ENCODE measurements around the gene ARID4A. TPM values are rescaled to one million over a fixed set of nuclear protein-coding genes. Genes with fewer than 3 reads are reported as not detected.

Gene ARID4A
- total and polyA plus RNA-seq, 10 donors, result 7.3 to 55.0 (median 41.7) TPM

GRCh38 chr14:58307597-58308316, 9.4 kb downstream of the ARID4A start:
- TF ChIP-seq CTCF (IDR thresholded peaks at IDR 0.05 in 8 of 11, conservative IDR thresholded peaks at IDR 0.05 in 3 of 11) (no peak), POLR2AphosphoS5 (IDR thresholded peaks at IDR 0.05) (no peak), POLR2A (IDR thresholded peaks at IDR 0.05) (no peak)
- no peak for DNase-seq
- 93 to 97% (median 96%) methylated on average over 8 of the region's 8 CpGs for WGBS, 5 donors
- intact Hi-C loops (cut with DNase I; ENCODE audit: low total_unique reads), result no loop called here
- H3K36me3 ChIP-seq, result peaks cover 0 to 92% (median 48%) of the 10 kb centered on the region in 6 donors
- no peaks in the 10 kb centered on the region for H3K9me3 ChIP-seq
- H3K4me1 ChIP-seq, result peaks cover 0 to 49% (median 4%) of the 10 kb centered on the region in 6 donors
- no peak overlapping the region for H3K27ac ChIP-seq
- H3K4me3 ChIP-seq, result no peak overlapping the region
- H3K27me3 ChIP-seq (replicated peaks in 1 of 7), result no peaks in the 10 kb centered on the region

GRCh38 chr14:58309086-58309485, 10.7 kb downstream of the ARID4A start:
- Histone ChIP-seq H3K27me3 (replicated peaks in 1 of 7) (no peaks in the 10 kb centered on the region), H3K4me3 (no peak overlapping the region), H3K27ac (no peak overlapping the region), H3K9me3 (no peaks in the 10 kb centered on the region), H3K36me3 (peaks cover 0 to 92% (median 44%) of the 10 kb centered on the region in 6 donors), H3K4me1 (peaks cover 0 to 36% (median 1%) of the 10 kb centered on the region in 6 donors)
- TF ChIP-seq CTCF (IDR thresholded peaks at IDR 0.05 in 8 of 11, conservative IDR thresholded peaks at IDR 0.05 in 3 of 11) (no peak), POLR2AphosphoS5 (IDR thresholded peaks at IDR 0.05) (no peak), POLR2A (IDR thresholded peaks at IDR 0.05) (no peak)
- 80 to 86% (median 85%) methylated on average over 2 of the region's 2 CpGs for WGBS, 5 donors
- intact Hi-C loops (cut with DNase I; ENCODE audit: low total_unique reads), result no loop called here
- no peak for DNase-seq

GRCh38 chr14:58313699-58314098, 15.3 kb downstream of the ARID4A start:
- TF ChIP-seq CTCF (IDR thresholded peaks at IDR 0.05 in 8 of 11, conservative IDR thresholded peaks at IDR 0.05 in 3 of 11), result no peak
- Histone ChIP-seq H3K4me3 (no peak overlapping the region), H3K4me1 (peaks cover 0 to 9% (median 0%) of the 10 kb centered on the region in 6 donors), H3K9me3 (no peaks in the 10 kb centered on the region), H3K27ac (no peak overlapping the region), H3K36me3 (peaks cover 0 to 91% (median 36%) of the 10 kb centered on the region in 6 donors), H3K27me3 (replicated peaks in 1 of 7) (no peaks in the 10 kb centered on the region)
- whole genome bisulfite sequencing, 5 donors, result 70 to 90% (median 83%) methylated on average over 1 of the region's 1 CpG
- intact Hi-C loops (cut with DNase I; ENCODE audit: low total_unique reads), result no loop called here
- DNase-seq, result no peak

- H3K4me3 ChIP-seq, result no peak overlapping the region
- intact Hi-C loops (cut with DNase I; ENCODE audit: low total_unique reads), result no loop called here
- peaks cover 0 to 98% (median 49%) of the 10 kb centered on the region in 6 donors for H3K36me3 ChIP-seq
- TF ChIP-seq POLR2A (IDR thresholded peaks at IDR 0.05) (no peak), POLR2AphosphoS5 (IDR thresholded peaks at IDR 0.05) (no peak), CTCF (IDR thresholded peaks at IDR 0.05 in 8 of 11, conservative IDR thresholded peaks at IDR 0.05 in 3 of 11) (no peak)
- DNase-seq, result no peak
- 87 to 98% (median 96%) methylated on average over 1 of the region's 1 CpG for WGBS, 5 donors
- H3K27ac ChIP-seq, result no peak overlapping the region
- H3K4me1 ChIP-seq, result no peaks in the 10 kb centered on the region
- H3K27me3 ChIP-seq (replicated peaks in 1 of 7), result no peaks in the 10 kb centered on the region
- H3K9me3 ChIP-seq, result no peaks in the 10 kb centered on the region
These were observed 17.3 kb downstream of the ARID4A start for GRCh38 chr14:58315606-58316005.

All from spleen (tissue), 11 donors.